BLaER1 (cell line): ENCODE results near the gene PCP4L1.
"Not testable (repeated sequence)": the region's sequence is repeated elsewhere in the genome, so short reads cannot be mapped to it uniquely, and the experiment has no call there.

Experiments used
- H3K27ac ChIP-seq: shearing (Covaris generic); formaldehyde crosslinking; 2 replicates; pipeline ENCODE4 v1.8.1; 2022
- H3K27me3 ChIP-seq: shearing (Covaris generic); formaldehyde crosslinking; 2 replicates; pipeline ENCODE4 v1.8.1; 2022
- H3K36me3 ChIP-seq: shearing (Covaris generic); formaldehyde crosslinking; 2 replicates; pipeline ENCODE4 v1.8.1; 2022
- H3K4me1 ChIP-seq: shearing (Covaris generic); formaldehyde crosslinking; 2 replicates; pipeline ENCODE4 v1.8.1; 2022
- H3K4me2 ChIP-seq: shearing (Covaris generic); formaldehyde crosslinking; 2 replicates; pipeline ENCODE4 v1.8.1; 2022
- H3K4me3 ChIP-seq: shearing (Covaris generic); formaldehyde crosslinking; 2 replicates; pipeline ENCODE4 v1.8.1; 2022
- H3K9ac ChIP-seq: shearing (Covaris generic); formaldehyde crosslinking; 2 replicates; pipeline ENCODE4 v1.8.1; 2022
- H3K9me3 ChIP-seq: shearing (Covaris generic); formaldehyde crosslinking; 2 replicates; pipeline ENCODE4 v1.8.1; 2022
- H4K20me1 ChIP-seq: shearing (Covaris generic); formaldehyde crosslinking; 2 replicates; pipeline ENCODE4 v1.8.1; 2022
- Cebpa-rat ChIP-seq: shearing (Covaris generic); IDR thresholded peaks from 2 replicates; pipeline ENCODE4 v1.8.1; 2022

Gene PCP4L1

GRCh38 chr1:161220002-161220401 lies 38.5 kb upstream of the PCP4L1 start:
- Histone ChIP-seq H3K27ac (no peak overlapping the region), H3K9ac (no peak overlapping the region), H3K4me2 (no peak overlapping the region), H3K9me3 (no peaks in the 10 kb centered on the region), H3K27me3 (peaks cover 44% of the 10 kb centered on the region), H3K36me3 (no peaks in the 10 kb centered on the region), H3K4me1 (peaks cover 43% of the 10 kb centered on the region), H3K4me3 (no peak overlapping the region), H4K20me1 (peaks cover 32% of the 10 kb centered on the region)
- TF ChIP-seq Cebpa-rat: no peak

DNA sequence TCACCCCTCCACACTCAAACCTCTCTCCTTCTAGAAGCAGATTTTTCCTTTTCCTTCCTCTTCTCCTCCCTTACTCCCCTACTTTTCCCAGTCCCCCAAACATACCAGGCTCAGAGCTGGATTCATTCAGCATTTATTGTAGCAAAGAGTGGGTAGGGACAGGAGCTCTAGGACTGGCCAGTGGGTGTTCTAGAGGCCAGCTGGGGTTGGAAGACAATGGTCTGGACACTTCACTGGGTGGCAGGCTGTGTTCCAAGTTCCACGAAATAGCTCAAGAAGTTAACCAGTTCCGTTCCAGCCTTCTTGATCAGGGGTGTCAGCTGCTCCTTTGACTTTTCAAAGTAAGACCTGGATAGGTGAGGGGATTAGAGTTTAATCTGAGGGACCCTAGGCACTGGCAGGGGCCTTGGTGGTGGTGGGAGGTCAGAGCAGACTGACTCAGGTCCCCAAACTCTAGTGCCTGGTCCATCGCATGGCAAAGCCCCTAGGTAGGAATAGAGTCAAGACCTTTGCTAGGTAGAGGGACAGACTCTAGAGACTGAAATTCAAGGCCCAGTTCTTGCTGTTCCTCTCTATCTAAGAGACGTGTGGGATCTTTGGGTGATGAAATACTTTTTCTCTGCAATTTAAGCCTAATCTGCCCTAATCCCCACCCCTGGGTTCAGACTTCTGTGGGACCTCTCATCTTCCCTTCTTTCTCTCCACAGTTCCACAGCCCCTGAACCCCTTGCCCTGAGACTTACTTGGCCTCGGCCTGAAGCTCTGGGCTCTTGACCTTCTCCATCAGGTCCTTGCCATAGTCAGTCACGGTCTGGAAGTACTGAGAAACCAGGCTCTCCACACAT lies 36.1 kb upstream of the PCP4L1 start:
- Histone ChIP-seq H3K9ac (no peak overlapping the region), H4K20me1 (peaks cover 11% of the 10 kb centered on the region), H3K27ac (no peak overlapping the region), H3K9me3 (no peaks in the 10 kb centered on the region), H3K36me3 (no peaks in the 10 kb centered on the region), H3K4me2 (no peak overlapping the region), H3K4me1 (peaks cover 36% of the 10 kb centered on the region), H3K4me3 (no peak overlapping the region), H3K27me3 (peaks cover 36% of the 10 kb centered on the region)
- no peak for TF ChIP-seq Cebpa-rat

- no peak overlapping the region for H3K27ac ChIP-seq
- no peak overlapping the region for H3K4me2 ChIP-seq
- H3K9ac ChIP-seq: no peak overlapping the region
- peaks cover 24% of the 10 kb centered on the region for H3K27me3 ChIP-seq
- H3K4me1 ChIP-seq: peaks cover 28% of the 10 kb centered on the region
- no peak for TF ChIP-seq Cebpa-rat
- H4K20me1 ChIP-seq: no peaks in the 10 kb centered on the region; the same call in 1 of the 2 replicates
- H3K36me3 ChIP-seq: peaks cover 10% of the 10 kb centered on the region
- no peaks in the 10 kb centered on the region for H3K9me3 ChIP-seq
- H3K4me3 ChIP-seq: no peak overlapping the region
Observed at GRCh38 chr1:161223805-161224694, 34.5 kb upstream of the PCP4L1 start.

DNA sequence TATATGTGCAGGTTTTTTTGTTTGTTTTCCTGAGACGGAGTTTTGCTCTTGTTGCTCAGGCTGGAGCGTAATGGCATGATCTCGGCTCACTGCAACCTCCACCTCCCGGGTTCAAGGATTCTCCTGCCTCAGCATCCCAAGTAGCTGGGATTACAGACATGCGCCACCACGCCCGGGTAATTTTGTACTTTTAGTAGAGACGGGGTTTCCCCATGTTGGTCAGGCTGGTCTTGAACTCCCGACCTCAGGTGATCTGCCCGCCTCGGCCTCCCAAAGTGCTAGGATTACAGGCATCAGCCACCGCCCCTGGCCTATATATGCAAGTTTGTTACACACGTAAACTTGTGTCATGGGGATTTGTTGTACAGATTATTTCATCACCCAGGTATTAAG lies 33.9 kb upstream of the PCP4L1 start:
- Histone ChIP-seq H3K4me2 (peak overlapping the region; percentile 50; the same call in 1 of the 2 replicates), H3K4me1 (peaks cover 27% of the 10 kb centered on the region), H3K27me3 (peaks cover 17% of the 10 kb centered on the region), H3K36me3 (peaks cover 17% of the 10 kb centered on the region)
- not testable (repeated sequence) for H3K9me3 ChIP-seq, H3K9ac ChIP-seq, H3K4me3 ChIP-seq, H4K20me1 ChIP-seq, H3K27ac ChIP-seq

DNA sequence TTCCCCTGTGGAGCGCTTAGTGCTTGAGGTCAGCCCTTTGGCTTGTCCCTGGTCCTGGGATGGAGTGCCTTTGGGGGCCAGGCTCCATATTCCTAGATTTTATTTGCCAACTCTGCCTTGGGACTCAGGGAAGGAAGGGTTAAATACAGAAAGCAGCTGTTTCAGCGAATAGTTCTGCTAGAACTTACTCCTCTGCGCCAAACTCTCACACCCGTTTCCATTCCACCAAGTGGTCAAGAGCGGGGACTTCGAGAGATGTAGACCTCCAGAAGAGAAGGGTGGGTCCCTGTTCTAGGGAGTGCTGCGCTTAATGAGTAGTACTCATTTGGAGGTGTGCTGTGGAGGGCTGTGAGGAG lies 33.4 kb upstream of the PCP4L1 start:
- no peaks in the 10 kb centered on the region for H3K9me3 ChIP-seq
- H3K27ac ChIP-seq: no peak overlapping the region
- no peak overlapping the region for H3K4me3 ChIP-seq
- TF ChIP-seq Cebpa-rat: no peak
- no peak overlapping the region for H3K9ac ChIP-seq
- H4K20me1 ChIP-seq: no peaks in the 10 kb centered on the region
- peaks cover 21% of the 10 kb centered on the region for H3K36me3 ChIP-seq
- peaks cover 27% of the 10 kb centered on the region for H3K4me1 ChIP-seq
- peaks cover 13% of the 10 kb centered on the region for H3K27me3 ChIP-seq
- H3K4me2 ChIP-seq: peak overlapping the region; percentile 50

- peak within 1 kb of the TSS; percentile 78 for H3K4me3 ChIP-seq
- peaks cover 27% of the 10 kb centered on the region for H3K4me1 ChIP-seq
- H3K27me3 ChIP-seq: peaks cover 7% of the 10 kb centered on the region
- no peaks in the 10 kb centered on the region for H3K9me3 ChIP-seq
- peak within 1 kb of the TSS; percentile 95 for H3K4me2 ChIP-seq
- peak within 1 kb of the TSS; percentile 80 for H3K9ac ChIP-seq
- H4K20me1 ChIP-seq: no peaks in the 10 kb centered on the region
- TF ChIP-seq Cebpa-rat: no peak
- peak within 1 kb of the TSS; percentile 73 for H3K27ac ChIP-seq
- H3K36me3 ChIP-seq: peaks cover 27% of the 10 kb centered on the region
Observed at GRCh38 chr1:161225534-161226319, 32.8 kb upstream of the PCP4L1 start, which contains the start of gene TOMM40L. TSS of gene TOMM40L (plus strand) at chr1:161226060. CDS start at chr1:161226490, 430 bp downstream.

- peaks cover 31% of the 10 kb centered on the region for H3K36me3 ChIP-seq
- H4K20me1 ChIP-seq: no peaks in the 10 kb centered on the region
- H3K9me3 ChIP-seq: no peaks in the 10 kb centered on the region
- peaks cover 27% of the 10 kb centered on the region for H3K4me1 ChIP-seq
- peak overlapping the region; percentile 80 for H3K9ac ChIP-seq
- peaks cover 7% of the 10 kb centered on the region for H3K27me3 ChIP-seq
- no peak for TF ChIP-seq Cebpa-rat
- H3K4me2 ChIP-seq: peak overlapping the region; percentile 95
- H3K4me3 ChIP-seq: peak overlapping the region; percentile 78
- peak overlapping the region; percentile 73 for H3K27ac ChIP-seq
Observed at GRCh38 chr1:161226320-161226711, 32.2 kb upstream of the PCP4L1 start.

GRCh38 chr1:161226759-161227158 lies 31.8 kb upstream of the PCP4L1 start:
- Histone ChIP-seq H3K27ac (peak overlapping the region; percentile 73), H3K9ac (peak overlapping the region; percentile 80), H3K4me3 (peak overlapping the region; percentile 78), H3K9me3 (no peaks in the 10 kb centered on the region), H4K20me1 (no peaks in the 10 kb centered on the region), H3K27me3 (peaks cover 6% of the 10 kb centered on the region), H3K4me1 (peaks cover 27% of the 10 kb centered on the region), H3K4me2 (peak overlapping the region; percentile 95), H3K36me3 (peaks cover 31% of the 10 kb centered on the region)
- TF ChIP-seq Cebpa-rat: no peak

DNA sequence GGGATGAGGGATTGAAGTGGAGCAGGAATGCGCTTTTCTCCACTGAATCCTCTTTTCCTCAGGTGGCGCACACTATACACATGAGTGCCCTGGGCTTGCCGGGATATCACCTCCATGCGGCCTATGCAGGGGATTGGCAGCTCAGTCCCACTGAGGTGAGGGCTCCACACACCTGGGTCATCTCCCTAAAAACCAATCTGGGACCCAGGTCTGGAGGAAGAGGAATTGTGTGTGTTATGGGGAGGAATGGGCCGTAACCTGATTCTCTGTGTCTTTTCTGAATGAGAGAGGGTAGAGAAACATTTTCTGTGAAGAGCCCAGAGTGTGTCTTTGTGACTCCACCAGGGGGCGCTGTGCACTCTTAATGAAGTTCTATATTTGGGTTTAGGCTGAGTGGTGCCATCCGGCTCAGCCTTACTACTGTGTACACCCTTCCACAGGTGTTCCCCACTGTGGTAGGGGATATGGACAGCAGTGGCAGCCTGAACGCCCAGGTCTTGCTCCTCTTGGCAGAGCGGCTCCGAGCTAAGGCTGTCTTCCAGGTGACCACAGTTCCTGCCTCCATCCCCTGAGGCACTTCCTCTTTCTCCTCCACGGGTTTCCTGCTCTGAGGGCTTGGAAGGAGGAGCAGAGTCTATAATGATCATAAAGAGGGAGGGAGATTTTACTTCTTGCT lies 31.2 kb upstream of the PCP4L1 start:
- H3K27me3 ChIP-seq: peaks cover under 1% of the 10 kb centered on the region; the same call in 1 of the 2 replicates
- peaks cover 31% of the 10 kb centered on the region for H3K36me3 ChIP-seq
- H3K4me3 ChIP-seq: peak overlapping the region; percentile 78
- H3K4me1 ChIP-seq: peaks cover 27% of the 10 kb centered on the region
- H3K4me2 ChIP-seq: peak overlapping the region; percentile 95
- H3K27ac ChIP-seq: peak overlapping the region; percentile 8; the same call in 1 of the 2 replicates
- H4K20me1 ChIP-seq: no peaks in the 10 kb centered on the region
- TF ChIP-seq Cebpa-rat: no peak
- no peaks in the 10 kb centered on the region for H3K9me3 ChIP-seq
- H3K9ac ChIP-seq: peak overlapping the region; percentile 80; the same call in 1 of the 2 replicates
